IMR-90 (cell line): Measurements from ENCODE around the gene EEF1G.

ENCODE experiments used
- RAD21 ChIP-seq: IDR thresholded peaks from 2 replicates; pipeline ENCODE4 v1.6.1; 2012; ENCODE audit warnings: low read length, improper control_type of control experiment
- RFX5 ChIP-seq: IDR thresholded peaks from 2 replicates; pipeline ENCODE4 v1.8.0; 2012; ENCODE audit warnings: low read depth, mild to moderate bottlenecking, low read length, moderate library complexity
- TF ChIP-seq, protein P1 (sequence below): conservative IDR thresholded peaks from 2 replicates; pipeline ENCODE4 v1.5.1; 2012; ENCODE audit warnings: mild to moderate bottlenecking, low read depth, low read length, improper control_type of control experiment

DNA sequence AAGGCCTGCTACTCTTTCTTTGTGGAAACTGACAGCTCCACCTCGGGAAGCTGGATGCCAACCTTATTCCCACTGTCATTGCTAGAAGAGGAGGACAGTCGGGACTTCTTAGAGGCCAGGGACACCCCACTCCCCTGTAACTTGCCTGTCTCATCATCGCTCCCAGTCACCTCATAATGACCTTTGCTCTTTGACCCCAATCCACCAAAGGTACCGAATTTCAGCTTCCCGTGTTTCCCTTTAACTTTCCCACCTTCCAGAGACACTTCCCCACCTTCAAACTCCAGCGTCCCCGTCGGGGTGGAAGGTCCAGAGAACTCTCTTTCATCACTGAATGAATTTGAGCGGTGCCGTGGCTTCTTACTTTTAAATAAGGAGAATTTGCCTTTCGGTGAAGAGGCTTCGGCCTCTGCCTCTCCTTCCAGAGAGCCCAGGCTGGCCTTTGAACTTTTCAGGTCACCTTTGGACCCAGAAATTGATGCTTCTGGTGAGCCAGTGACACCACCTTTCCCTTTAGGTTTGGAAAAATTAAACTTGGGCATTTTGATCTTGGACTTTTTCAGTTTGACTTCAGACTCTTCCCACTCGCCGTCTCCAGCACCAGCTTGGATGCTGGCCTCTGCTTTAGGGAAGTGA lies 56.8 kb downstream of the EEF1G start:
- TF ChIP-seq, protein P1, sequence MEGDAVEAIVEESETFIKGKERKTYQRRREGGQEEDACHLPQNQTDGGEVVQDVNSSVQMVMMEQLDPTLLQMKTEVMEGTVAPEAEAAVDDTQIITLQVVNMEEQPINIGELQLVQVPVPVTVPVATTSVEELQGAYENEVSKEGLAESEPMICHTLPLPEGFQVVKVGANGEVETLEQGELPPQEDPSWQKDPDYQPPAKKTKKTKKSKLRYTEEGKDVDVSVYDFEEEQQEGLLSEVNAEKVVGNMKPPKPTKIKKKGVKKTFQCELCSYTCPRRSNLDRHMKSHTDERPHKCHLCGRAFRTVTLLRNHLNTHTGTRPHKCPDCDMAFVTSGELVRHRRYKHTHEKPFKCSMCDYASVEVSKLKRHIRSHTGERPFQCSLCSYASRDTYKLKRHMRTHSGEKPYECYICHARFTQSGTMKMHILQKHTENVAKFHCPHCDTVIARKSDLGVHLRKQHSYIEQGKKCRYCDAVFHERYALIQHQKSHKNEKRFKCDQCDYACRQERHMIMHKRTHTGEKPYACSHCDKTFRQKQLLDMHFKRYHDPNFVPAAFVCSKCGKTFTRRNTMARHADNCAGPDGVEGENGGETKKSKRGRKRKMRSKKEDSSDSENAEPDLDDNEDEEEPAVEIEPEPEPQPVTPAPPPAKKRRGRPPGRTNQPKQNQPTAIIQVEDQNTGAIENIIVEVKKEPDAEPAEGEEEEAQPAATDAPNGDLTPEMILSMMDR: no peak
- TF ChIP-seq RAD21: no peak
- TF ChIP-seq RFX5: no peak
